ENCODE data around the gene HYAL1.

DNA sequence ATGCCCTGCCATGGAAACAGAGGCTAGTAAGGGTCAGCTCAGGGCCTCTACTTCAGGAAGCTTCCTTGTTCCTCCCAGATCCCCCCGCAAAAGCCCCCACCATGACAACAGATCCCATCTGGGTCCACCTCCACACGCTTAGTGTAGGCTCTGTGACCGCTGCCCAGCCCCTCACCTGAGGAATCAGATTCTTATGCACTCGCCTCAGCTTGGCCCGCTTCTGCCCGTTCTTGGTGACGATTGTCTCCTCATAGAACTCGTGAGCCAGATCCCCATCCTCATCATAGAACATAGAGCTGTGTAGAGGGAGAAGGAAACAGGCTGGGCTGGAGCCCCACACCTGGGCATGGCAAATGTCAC, 22.8 kb upstream of the HYAL1 start:
- TF ChIP-seq CTCF (IDR thresholded peaks at IDR 0.05), result no peak
- no peak for TF ChIP-seq POLR2A (IDR thresholded peaks at IDR 0.05)
- no peak for TF ChIP-seq EP300 (IDR thresholded peaks at IDR 0.05)

Data from tibial nerve (tissue), 4 donors.